IPS-20b (cell line): ENCODE measurements around the gene TOR1A.
A peak's percentile ranks its signal among the peaks of the same experiment; 100 is the strongest.
"Not testable (repeated sequence)": the region's sequence is repeated elsewhere in the genome, so short reads cannot be mapped to it uniquely, and the experiment has no call there.

Experiments
- H3K27ac ChIP-seq: one replicate; pipeline ENCODE4 v1.5.1; 2013; ENCODE audit warnings: low read length
- H3K27me3 ChIP-seq: 2 replicates; pipeline ENCODE4 v1.6.1; 2013; ENCODE audit warnings: mild to moderate bottlenecking, low read length, inconsistent platforms; ENCODE audit not compliant: insufficient read depth
- H3K36me3 ChIP-seq: 2 replicates; pipeline ENCODE4 v1.6.1; 2013; ENCODE audit warnings: low read depth, mild to moderate bottlenecking, inconsistent platforms, low read length, moderate library complexity; ENCODE audit not compliant: insufficient read depth
- H3K4me1 ChIP-seq: 2 replicates; pipeline ENCODE4 v1.6.1; 2013; ENCODE audit warnings: mild to moderate bottlenecking, control low read depth, inconsistent platforms, low read length, moderate library complexity; ENCODE audit not compliant: insufficient read depth
- H3K4me3 ChIP-seq: 2 replicates; pipeline ENCODE4 v1.5.1; 2013; ENCODE audit warnings: mild to moderate bottlenecking, low read length, inconsistent platforms
- H3K9ac ChIP-seq: 2 replicates; pipeline ENCODE4 v1.6.1; 2013; ENCODE audit warnings: low read depth, mild to moderate bottlenecking, inconsistent platforms, low read length, moderate library complexity
- H3K9me3 ChIP-seq: 2 replicates; pipeline ENCODE4 v1.6.1; 2013; ENCODE audit warnings: mild to moderate bottlenecking, low read depth, low read length, inconsistent platforms; ENCODE audit not compliant: insufficient read depth

TOR1A gene

DNA sequence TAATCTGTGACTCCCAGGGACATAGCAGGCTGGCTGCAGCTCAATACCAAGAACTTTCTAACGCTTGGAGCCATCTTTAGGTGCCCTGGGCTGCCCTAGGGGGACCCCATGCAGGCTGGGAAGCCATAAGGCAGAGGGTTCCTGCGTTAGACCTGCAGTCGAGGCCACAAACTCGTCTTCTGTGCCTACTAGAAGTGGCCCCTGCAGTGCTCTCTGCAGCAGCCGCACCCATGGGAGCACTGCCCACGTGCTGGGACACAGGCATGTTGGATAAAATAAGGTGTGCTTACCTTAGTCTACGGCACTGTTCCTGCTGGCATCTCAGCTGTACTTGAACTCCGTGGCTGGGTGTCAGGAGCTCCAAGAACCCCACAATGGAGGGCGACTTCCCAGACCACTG is 11.6 kb downstream of the TOR1A start:
- no peak overlapping the region for H3K4me3 ChIP-seq
- no peaks in the 10 kb centered on the region for H3K9me3 ChIP-seq
- H3K27ac ChIP-seq, result no peak overlapping the region
- H3K4me1 ChIP-seq, result no peaks in the 10 kb centered on the region
- no peak overlapping the region for H3K9ac ChIP-seq
- H3K36me3 ChIP-seq, result peaks cover 80% of the 10 kb centered on the region
- no peaks in the 10 kb centered on the region for H3K27me3 ChIP-seq

DNA sequence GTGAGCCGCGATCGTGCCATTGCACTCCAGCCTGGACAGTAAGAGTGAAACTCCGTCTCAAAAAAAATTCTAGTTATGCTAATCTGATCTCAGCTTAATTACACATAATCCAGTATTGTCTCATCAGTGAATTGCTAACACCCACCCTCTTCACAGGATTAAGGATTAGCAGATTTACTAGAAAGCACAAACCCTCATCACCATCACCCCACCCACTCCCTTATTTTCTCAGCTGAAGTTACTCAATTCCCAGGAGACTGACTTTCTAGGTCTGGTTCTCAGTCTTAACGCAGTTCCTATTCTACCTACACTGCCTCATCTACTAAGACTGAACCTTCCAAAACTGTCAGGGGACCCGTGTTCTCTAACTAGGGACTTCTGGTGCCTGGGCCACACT is 12.0 kb downstream of the TOR1A start:
- peaks cover 80% of the 10 kb centered on the region for H3K36me3 ChIP-seq
- no peaks in the 10 kb centered on the region for H3K4me1 ChIP-seq
- no peak overlapping the region for H3K4me3 ChIP-seq
- H3K9me3 ChIP-seq, result no peaks in the 10 kb centered on the region
- no peaks in the 10 kb centered on the region for H3K27me3 ChIP-seq
- H3K9ac ChIP-seq, result no peak overlapping the region
- no peak overlapping the region for H3K27ac ChIP-seq

DNA sequence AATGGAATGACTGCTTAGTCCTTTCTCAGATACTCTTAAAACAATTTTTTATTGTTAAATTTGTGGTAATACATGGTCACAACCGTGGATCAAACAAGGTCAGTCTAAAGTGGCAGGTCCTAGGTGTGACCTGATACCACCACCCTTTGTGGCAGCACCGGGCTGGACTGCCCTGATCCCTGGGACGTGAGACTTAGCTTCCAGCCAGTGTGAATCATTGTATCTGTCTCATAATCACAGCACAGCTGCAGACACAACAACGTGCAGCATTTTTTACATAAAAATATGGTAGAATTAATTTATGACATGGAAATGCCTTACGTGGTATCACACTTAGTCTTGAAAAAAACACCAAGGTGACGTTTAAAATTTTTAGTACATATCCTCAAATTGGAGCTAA is 13.1 kb downstream of the TOR1A start:
- Histone ChIP-seq H3K27me3 (no peaks in the 10 kb centered on the region), H3K9me3 (no peaks in the 10 kb centered on the region), H3K27ac (no peak overlapping the region), H3K9ac (no peak overlapping the region), H3K4me3 (no peak overlapping the region), H3K36me3 (peaks cover 76% of the 10 kb centered on the region), H3K4me1 (no peaks in the 10 kb centered on the region)

DNA sequence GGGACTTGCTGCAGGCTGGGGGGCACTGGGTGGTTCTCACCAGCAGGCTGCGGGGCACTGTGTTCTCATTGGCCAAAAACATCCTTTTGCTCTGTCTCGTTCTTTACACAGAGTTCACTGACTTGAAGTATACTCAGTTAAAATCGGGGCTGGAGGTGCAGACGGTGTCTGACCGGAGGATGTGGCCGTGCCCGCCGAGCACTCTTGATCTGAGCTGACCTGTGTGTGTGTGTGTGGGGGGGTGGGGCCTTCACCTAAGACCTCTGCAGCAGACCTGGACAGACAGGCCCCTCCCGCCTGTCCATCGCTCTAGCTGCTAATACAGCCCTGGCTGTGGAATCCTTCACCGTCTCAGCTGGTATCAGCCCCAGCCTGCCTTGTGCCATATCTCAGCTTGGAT is 13.8 kb downstream of the TOR1A start:
- H3K36me3 ChIP-seq, result peaks cover 74% of the 10 kb centered on the region
- no peak overlapping the region for H3K27ac ChIP-seq
- no peaks in the 10 kb centered on the region for H3K27me3 ChIP-seq
- H3K4me1 ChIP-seq, result no peaks in the 10 kb centered on the region
- no peak overlapping the region for H3K4me3 ChIP-seq
- H3K9ac ChIP-seq, result no peak overlapping the region
- no peaks in the 10 kb centered on the region for H3K9me3 ChIP-seq

DNA sequence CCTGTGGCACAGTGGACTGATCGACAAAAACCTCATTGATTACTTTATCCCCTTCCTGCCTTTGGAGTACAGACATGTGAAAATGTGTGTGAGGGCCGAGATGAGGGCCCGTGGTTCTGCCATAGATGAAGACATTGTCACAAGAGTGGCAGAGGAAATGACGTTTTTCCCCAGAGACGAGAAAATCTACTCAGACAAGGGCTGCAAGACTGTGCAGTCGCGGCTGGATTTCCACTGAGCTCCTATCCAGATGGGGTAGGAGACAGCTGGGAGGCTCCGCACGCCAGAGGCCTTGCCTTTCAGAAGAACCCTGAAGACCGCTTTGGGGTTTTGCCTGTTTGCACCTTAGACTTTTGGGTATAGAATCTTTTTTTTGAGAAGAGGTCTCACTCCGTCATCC is 14.6 kb downstream of the TOR1A start:
- H3K9ac ChIP-seq, result no peak overlapping the region
- no peaks in the 10 kb centered on the region for H3K4me1 ChIP-seq
- H3K27me3 ChIP-seq, result no peaks in the 10 kb centered on the region
- no peak overlapping the region for H3K4me3 ChIP-seq
- peaks cover 68% of the 10 kb centered on the region for H3K36me3 ChIP-seq
- no peaks in the 10 kb centered on the region for H3K9me3 ChIP-seq
- H3K27ac ChIP-seq, result no peak overlapping the region

DNA sequence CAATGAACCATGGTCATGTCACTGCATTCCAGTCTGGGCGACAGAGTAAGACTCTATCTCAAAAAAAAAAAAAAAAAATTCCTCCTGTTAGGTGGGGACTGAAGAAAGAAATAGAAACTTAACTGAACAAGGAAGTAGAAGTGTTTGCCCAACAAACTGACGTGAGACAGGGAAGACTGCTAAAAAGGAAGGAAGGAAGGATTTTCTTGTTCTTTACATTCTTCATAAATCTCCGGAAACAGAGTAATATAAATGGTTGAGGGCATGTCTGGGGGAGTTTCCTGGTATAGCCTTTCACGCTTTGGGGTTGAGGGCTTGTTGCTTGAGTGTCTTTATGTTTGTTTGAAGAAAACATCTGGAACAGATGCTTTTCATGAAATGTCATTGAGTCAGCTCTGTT is 17.9 kb downstream of the TOR1A start:
- Histone ChIP-seq H3K4me1 (peaks cover 4% of the 10 kb centered on the region; the same call in 1 of the 2 replicates), H3K36me3 (peaks cover 40% of the 10 kb centered on the region)

DNA sequence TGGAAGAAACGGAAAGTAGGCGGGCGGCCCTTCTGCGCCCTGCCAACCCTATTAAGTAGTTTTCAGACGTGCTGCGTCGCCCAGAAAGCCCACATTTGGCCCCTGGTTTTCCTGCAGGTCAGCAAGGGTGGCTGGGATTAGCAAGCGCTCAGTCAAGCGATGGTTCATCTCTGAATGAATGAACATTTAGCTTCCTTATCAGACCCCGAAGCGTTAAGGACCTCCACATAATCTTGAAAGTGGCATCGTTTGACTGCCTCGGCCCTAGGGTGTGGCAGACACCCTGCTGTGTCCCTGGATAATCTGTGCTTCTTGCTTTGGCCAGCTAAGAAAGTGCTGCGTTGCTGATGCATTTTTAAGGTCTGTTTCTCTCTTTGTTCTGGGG is 20.3 kb downstream of the TOR1A start:
- Histone ChIP-seq H3K4me3 (peak overlapping the region; percentile 80), H3K9ac (peak overlapping the region; percentile 63; the same call in 1 of the 2 replicates), H3K36me3 (peaks cover 16% of the 10 kb centered on the region), H3K9me3 (no peaks in the 10 kb centered on the region), H3K4me1 (peaks cover 4% of the 10 kb centered on the region; the same call in 1 of the 2 replicates), H3K27ac (no peak overlapping the region), H3K27me3 (no peaks in the 10 kb centered on the region)

More for the DNA sequence above, 17.9 kb downstream of the TOR1A start:
- Histone ChIP-seq H3K27ac (no peak overlapping the region), H3K27me3 (no peaks in the 10 kb centered on the region), H3K4me3 (no peak overlapping the region), H3K9ac (no peak overlapping the region), H3K9me3 (no peaks in the 10 kb centered on the region)

DNA sequence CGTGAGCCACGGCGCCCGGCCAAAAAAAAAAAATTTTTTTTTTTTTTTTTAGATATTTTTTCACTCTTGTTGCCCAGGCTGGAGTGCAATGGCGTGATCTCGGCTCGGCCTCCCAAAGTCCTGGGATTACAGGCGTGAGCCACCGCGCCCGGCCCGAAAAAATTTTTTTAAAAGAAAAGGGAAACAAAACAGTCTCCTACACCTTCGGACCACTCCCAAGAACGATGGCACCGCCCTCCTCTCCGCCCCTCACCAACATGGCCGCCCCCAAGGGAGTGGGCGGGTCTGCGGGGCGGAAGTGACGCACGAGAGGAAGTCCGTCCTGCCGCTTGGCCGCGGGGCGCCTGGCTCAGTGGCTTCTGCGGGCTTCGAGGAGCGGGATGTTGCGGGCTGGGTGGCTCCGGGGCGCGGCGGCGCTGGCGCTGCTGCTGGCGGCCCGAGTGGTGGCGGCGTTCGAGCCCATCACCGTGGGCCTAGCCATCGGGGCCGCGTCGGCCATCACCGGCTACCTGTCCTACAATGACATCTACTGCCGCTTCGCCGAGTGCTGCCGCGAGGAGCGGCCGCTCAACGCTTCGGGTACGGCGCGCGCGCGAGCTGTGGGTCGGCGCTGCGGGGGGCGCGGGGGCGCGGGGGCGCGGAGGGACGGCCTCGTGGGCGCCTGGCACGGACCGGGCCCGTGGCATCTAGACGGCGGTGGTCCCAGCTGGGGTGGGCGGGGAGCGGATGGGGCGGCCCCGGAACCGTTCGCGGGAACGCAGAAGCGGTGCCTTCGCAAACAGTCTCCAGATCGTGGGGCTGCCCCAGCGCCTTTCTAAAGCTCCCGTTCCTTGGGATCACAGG is 20.9 kb downstream of the TOR1A start, which contains the start of gene TOR1B:
Gene TOR1B, plus strand, starts transcription at position 352 of the 843 bp plus-strand sequence. Its CDS starts 29 bp downstream, at position 381.
- Histone ChIP-seq H3K4me3 (peak within 1 kb of the TSS; percentile 80), H3K9ac (peak within 1 kb of the TSS; percentile 63; the same call in 1 of the 2 replicates), H3K9me3 (no peaks in the 10 kb centered on the region), H3K4me1 (peaks cover 4% of the 10 kb centered on the region; the same call in 1 of the 2 replicates), H3K27ac (no peak within 1 kb of the TSS), H3K27me3 (no peaks in the 10 kb centered on the region), H3K36me3 (peaks cover 16% of the 10 kb centered on the region)

DNA sequence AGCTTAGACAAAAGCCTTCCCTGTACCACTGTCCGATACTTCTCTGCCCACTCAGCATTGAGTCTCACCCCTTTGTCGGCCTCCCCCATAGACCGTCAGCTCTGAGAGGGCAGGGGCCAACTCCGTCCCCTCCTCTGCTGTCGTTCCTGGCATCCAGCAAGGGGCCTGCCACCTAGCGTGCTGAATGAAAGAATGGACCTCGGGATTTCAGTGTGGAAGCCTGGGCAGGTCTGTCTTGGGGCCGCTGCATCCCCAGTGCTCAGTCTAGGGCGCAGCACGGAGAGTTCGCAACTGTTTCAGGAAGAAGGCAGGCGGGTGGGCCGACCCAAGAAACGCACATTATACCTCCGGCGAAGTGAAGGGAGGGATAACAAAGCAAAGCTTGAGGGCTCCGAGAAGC is 22.4 kb downstream of the TOR1A start:
- no peak overlapping the region for H3K9ac ChIP-seq
- H3K27ac ChIP-seq, result no peak overlapping the region
- H3K27me3 ChIP-seq, result no peaks in the 10 kb centered on the region
- H3K4me3 ChIP-seq, result no peak overlapping the region
- no peaks in the 10 kb centered on the region for H3K9me3 ChIP-seq
- H3K4me1 ChIP-seq, result peaks cover 4% of the 10 kb centered on the region; the same call in 1 of the 2 replicates
- peaks cover 10% of the 10 kb centered on the region for H3K36me3 ChIP-seq

DNA sequence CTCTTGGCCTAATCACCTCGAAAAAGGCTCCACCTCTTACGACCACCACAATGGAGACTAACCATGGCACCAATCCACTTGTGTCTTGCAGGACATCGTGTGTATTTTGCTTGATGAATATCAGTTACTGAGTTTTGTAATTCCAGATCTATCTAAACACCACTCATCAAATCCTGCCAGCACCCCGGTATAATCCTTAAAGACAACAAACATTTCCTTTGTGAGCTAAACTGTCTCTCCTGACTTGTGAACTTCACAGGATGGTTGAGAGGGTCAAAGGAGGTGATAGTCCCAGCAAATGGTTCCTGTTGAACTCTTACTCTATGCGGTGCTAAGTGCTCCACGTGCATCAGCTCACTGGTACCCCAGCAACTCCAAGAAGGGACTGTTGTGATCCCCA is 25.0 kb downstream of the TOR1A start:
- no peak overlapping the region for H3K27ac ChIP-seq
- H3K4me3 ChIP-seq, result no peak overlapping the region
- H3K27me3 ChIP-seq, result no peaks in the 10 kb centered on the region
- no peaks in the 10 kb centered on the region for H3K36me3 ChIP-seq
- peaks cover 2% of the 10 kb centered on the region; the same call in 1 of the 2 replicates for H3K4me1 ChIP-seq
- H3K9ac ChIP-seq, result no peak overlapping the region
- no peaks in the 10 kb centered on the region for H3K9me3 ChIP-seq

DNA sequence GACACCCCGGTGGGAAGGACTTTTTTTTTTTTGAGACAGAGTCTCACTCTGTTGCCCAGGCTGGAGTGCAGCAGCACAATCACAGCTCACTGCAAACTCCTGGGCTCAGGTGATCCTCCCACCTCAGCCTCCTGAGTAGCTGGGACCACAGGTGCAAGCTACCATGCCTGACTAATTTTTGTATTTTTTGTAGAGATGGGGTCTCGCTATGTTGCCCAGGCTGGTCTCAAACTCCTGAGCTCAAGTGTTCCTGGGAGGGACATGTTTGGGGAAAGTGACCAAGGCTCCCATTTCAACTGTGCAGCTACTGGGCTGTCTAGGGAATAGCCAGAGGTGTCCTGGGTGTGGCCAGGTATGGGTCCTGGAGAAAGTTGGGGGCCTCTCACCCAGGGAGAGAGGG is 27.9 kb downstream of the TOR1A start:
- H3K36me3 ChIP-seq, H3K9ac ChIP-seq, H3K27me3 ChIP-seq, H3K4me3 ChIP-seq, H3K9me3 ChIP-seq, H3K4me1 ChIP-seq, H3K27ac ChIP-seq: not testable (repeated sequence)

DNA sequence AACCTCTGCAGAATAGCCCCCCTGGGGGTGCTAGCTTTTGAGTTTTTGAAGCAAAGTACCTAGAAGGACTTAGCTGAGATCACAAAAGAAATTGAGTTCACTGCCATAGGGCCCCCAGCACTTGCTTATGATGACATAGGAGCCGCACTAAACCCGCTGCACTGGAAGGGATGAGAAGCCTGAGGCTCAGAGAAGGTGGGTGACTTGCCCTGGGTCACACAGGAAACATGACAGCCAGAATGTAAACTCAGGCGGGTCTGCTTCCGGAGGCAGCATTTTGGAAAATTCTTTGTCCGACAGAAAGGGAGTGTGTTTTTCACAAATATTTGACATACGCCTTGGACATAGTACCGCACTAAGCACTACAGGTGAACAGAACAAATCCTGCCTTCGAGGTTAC is 29.4 kb downstream of the TOR1A start:
- Histone ChIP-seq H3K27ac (no peak overlapping the region), H3K4me3 (no peak overlapping the region), H3K27me3 (no peaks in the 10 kb centered on the region), H3K36me3 (no peaks in the 10 kb centered on the region), H3K9me3 (no peaks in the 10 kb centered on the region), H3K4me1 (no peaks in the 10 kb centered on the region), H3K9ac (no peak overlapping the region)
